Stromal cell of bone marrow (primary cell): ENCODE results near the gene SLITRK5.

Experiments
- DNase-seq: peaks from one replicate; pipeline ENCODE4 v3.0.0-alpha.2; 2012; ENCODE audit warnings: low read depth

The SLITRK5 gene

GRCh38 chr13:87671031-87671752 lies at the start of gene SLITRK5:
SLITRK5 (plus strand) TSS chr13:87671371; CDS start chr13:87675389, 4,018 bp downstream.
- no peak for DNase-seq

- no peak for DNase-seq
Observed at GRCh38 chr13:87622971-87623370, 48.2 kb upstream of the SLITRK5 start.

DNA sequence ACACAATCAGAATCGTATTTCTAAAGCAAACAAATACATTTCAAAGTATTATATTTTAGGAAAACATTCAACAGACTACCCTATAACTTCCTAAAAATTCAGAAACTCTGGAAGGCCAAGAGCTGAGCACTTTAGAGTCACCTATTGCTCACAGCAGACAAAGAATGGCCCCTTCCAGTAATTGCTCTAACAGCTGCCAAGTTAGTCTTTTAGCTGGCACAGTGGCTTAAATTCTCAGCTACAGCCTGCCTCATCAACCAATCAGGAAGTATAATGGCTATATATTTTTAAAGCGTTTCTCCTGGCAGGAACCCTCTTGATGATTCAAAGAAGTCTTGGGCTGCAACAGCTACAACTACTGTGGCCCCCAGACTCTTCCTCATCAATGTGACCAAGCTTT lies 14.9 kb upstream of the SLITRK5 start:
- no peak for DNase-seq

DNA sequence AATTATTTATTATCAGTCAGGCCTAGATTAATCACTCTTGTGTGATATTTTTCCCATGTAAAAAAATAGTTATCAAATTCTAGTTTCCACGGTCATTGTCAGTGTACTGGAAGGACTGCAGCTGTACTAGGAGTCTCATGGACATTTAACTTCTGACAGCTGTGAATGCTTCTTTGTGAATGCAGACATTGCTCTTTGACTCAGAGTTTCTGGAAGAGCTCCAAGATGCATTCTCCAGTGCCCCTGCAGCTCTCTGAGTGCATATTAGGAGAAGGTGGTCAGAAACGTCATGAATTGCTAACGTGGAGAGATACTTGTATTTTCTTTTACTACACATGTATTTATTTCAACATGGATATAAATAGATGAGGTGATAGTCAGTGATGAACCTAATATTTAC lies 9.7 kb upstream of the SLITRK5 start:
- no peak for DNase-seq

DNA sequence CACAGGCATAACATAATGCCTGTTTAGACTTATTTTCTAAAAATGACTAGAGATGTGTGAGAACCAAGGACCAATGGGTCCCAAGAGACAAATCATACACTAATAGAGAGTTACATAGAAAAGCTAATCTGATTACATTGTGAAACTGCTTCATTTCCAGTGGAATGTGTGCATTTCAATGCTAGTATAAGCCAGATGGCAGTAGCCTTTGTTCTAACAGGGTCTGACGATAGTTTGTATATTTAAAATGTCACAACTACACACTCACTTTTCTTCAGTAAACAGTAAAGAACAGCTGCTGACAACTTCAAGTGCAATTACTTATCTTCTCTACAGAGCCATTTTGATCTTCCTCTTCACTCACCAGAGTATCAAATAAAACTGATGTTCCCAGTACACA lies 4.3 kb upstream of the SLITRK5 start:
- no peak for DNase-seq

GRCh38 chr13:87667686-87668085 lies 3.5 kb upstream of the SLITRK5 start:
- no peak for DNase-seq

GRCh38 chr13:87669379-87669978 lies 1.7 kb upstream of the SLITRK5 start:
- DNase-seq, result no peak

DNA sequence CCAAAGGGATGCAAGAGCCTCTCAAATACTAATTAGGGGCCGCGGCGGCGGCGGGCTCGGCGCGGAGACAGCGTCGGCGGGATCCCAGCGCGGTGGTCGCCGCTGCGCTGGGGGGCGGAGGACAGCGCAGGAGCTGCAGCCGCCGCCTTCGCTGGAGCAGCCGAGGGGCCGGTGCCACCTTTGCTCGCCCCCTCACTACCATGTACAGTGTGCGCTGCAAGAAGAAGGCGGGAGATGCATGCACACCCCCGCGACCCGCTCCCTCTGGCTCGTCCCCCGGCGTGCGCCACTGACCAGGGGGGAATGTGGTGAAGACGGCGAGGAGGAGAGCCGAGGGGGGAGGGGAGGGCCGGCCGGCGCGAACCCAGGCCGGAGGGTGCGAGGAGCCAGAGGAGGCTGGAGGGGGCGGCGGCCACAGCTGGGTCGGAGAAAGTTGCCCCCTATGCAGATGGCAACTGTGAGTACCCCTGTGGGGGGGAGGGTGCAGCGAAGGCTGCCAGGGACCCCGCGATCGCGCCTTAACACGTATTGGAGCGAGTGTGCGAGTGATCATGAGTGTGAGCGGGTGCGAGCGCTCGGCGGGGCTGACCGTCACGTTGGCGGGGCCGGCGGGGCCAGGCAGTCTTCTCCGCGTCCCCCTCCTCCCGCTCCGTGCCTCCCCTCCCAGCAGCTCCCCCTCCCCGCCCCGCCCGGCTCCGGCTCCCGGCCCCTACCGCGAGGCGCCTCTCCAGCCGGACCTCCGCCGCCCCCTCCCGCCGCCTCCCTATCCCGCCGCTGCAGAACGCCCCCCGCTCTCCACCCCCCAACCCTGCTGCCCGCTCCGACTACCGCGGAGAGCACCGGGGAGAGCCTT lies 808 bp downstream of the SLITRK5 start:
- no peak for DNase-seq

DNA sequence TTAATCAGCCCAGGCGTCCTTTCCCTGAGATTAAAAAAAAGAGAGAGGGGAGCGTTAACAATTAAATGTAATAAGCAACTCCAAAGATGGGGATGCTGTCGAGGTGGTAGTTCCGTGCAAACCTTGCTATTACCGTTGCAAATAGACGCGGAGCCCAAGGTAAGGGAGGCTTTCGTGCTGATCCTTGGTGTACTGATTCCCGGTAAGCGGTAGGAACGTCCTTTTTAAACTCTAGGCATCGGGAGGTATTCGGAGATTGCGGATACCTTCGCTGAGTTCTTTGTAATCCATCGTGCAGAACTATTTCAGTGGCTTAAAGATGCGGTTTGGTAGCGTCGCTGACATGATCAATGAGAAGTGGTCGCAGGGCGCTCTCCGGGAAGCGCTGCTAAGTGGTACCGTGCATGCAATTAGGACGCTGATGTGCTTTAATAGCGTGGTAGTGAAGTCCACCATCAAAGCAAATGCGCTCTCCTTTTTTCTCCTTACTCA lies 3.1 kb downstream of the SLITRK5 start:
- DNase-seq, result no peak

DNA sequence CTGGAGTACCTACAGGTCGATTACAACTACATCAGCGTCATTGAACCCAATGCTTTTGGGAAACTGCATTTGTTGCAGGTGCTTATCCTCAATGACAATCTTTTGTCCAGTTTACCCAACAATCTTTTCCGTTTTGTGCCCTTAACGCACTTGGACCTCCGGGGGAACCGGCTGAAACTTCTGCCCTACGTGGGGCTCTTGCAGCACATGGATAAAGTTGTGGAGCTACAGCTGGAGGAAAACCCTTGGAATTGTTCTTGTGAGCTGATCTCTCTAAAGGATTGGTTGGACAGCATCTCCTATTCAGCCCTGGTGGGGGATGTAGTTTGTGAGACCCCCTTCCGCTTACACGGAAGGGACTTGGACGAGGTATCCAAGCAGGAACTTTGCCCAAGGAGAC lies 4.7 kb downstream of the SLITRK5 start:
- DNase-seq, result no peak

- DNase-seq, result no peak
Observed at GRCh38 chr13:87676254-87677042, 5.3 kb downstream of the SLITRK5 start.

GRCh38 chr13:87677043-87677495 lies 5.9 kb downstream of the SLITRK5 start:
- no peak for DNase-seq

GRCh38 chr13:87677496-87678371 lies 6.6 kb downstream of the SLITRK5 start:
- DNase-seq, result no peak

DNA sequence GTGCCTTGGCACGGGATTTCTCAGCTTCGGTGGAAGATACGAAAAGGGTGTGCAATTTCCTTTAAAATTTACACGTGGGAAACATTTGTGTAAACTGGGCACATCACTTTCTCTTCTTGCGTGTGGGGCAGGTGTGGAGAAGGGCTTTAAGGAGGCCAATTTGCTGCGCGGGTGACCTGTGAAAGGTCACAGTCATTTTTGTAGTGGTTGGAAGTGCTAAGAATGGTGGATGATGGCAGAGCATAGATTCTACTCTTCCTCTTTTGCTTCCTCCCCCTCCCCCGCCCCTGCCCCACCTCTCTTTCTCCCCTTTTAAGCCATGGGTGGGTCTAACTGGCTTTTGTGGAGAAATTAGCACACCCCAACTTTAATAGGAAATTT lies 7.2 kb downstream of the SLITRK5 start:
- DNase-seq, result no peak

GRCh38 chr13:87680298-87680697 lies 9.1 kb downstream of the SLITRK5 start:
- no peak for DNase-seq

- no peak for DNase-seq
Observed at GRCh38 chr13:87684850-87685742, 13.9 kb downstream of the SLITRK5 start.

- DNase-seq, result no peak
Observed at GRCh38 chr13:87696458-87696857, 25.3 kb downstream of the SLITRK5 start.

- DNase-seq, result no peak
Observed at GRCh38 chr13:87698268-87698667, 27.1 kb downstream of the SLITRK5 start.

GRCh38 chr13:87709947-87710346 lies 38.8 kb downstream of the SLITRK5 start:
- no peak for DNase-seq

GRCh38 chr13:87712012-87712411 lies 40.8 kb downstream of the SLITRK5 start:
- no peak for DNase-seq
